Raji (cell line): Measurements from ENCODE around the gene DDX1.

Experiments used
- POLR2A ChIP-seq: IDR thresholded peaks from 2 replicates; pipeline ENCODE4 v1.6.1; 2011; ENCODE audit warnings: low read depth, low read length, control low read depth; ENCODE audit not compliant: insufficient read depth

DDX1 gene

DNA sequence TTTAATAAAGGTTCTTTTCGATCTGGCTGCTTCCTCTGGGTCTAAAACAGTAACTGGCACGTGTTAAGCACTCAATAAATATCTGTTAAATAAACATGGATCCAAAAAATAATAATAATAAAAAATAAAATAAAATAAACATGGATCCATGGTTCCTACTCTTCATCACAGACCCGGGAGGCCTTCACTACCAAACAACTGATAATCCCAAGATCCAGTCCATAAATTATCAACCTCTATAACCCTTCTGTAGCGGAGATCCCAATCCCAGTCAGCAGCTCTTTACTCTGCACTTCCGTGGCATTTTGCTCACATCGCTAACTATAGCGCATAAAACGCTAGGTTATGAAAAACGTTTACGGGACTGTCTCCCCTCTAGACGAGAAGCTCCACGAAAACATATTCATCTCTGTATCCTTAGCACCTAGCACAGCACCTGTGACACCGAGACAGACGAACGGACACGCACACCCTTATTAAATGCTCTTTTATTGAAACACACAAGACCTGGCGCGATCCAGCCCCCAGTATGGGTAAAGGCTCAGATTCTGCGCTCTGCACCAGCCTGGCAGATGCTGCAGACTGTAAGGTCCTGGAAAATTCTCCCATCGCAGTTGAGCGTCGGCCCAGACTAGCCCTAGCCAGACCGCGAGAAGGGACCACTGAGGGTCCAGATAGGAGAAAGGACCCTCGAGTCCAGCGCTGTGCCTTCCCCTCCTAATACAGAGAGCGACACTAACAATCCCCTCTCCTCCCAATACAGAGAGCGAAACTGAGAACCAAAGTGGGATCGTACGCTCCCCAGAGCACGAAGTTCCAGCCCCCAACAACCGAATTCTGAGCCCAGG is 31.3 kb upstream of the DDX1 start:
- TF ChIP-seq POLR2A, result no peak

- TF ChIP-seq POLR2A, result peak; percentile 76
These were observed 30.6 kb upstream of the DDX1 start, which contains the start of gene NBAS for GRCh38 chr2:15560988-15561573. Gene NBAS, minus strand, starts transcription at chr2:15561334. Its CDS starts 30 bp downstream, at chr2:15561304.

DNA sequence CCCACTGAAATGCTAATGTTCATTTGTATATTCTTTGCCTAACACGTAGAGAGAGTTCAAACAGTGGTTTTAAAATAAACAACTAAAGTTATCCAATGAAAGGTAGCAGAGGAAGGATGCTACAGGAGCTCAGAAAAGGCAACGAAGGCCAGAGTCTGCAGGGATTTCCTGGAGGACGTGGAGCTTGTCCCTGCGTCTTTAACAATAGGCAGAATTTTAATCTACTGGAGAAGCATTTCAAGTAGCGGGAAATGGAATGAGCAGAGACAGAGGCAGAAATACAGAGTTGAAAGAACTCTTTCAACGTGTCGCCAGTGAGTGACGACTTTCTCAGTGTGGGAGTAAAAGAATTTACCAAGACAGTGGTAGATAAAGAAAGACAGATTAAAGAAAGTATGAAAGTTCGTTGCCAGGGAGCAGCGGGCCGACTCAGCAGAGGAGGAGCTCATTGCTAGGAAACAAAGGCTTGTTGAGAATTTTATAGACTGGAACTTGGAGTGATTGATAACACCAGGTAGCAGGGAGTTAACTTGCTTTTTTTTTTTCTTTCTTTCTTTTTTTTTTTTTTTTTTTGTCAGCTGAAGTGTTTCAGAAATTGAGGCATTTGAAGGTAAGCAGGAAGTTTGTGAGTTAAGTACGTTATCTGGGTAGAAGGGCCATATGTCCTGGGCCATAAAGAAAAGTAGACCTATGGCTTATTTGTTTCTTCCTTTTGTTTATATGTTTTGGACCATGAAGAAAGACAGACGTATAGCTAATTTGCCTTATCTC is 29.9 kb upstream of the DDX1 start:
- no peak for TF ChIP-seq POLR2A

DNA sequence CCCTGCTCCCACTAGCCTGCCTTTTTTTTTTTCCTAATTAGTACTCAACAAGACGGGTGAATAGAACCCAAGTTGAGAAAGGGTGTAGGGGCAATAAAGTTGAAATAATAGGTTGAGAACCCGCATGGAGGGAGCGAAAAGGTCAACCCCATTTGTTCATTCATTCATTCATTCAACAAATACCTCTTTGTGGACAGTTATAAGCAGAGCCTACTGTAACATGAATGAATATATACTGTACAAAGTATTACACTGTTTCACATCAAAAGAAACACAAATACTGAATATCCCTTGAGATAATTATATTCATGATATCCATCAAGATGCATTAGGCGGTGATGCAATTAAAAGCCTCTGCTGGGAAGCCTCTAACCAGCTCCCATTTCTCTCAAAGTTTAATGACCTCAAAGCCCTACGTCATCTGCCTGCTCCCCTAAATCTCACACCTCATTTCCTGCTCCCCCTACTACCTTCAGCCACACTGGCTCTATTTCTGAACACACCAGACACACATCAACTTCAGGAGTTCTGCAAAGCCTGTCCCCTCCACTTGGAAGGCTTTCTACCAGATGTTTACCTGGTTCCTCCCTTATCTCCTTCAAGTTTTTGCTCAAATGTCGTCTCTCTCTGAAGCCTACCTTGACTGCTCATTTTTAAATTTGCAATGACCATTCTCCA is 29.2 kb upstream of the DDX1 start:
- no peak for TF ChIP-seq POLR2A

- no peak for TF ChIP-seq POLR2A
These were observed 28.2 kb upstream of the DDX1 start for GRCh38 chr2:15563227-15564100.

GRCh38 chr2:15565392-15565791 is 26.3 kb upstream of the DDX1 start:
- TF ChIP-seq POLR2A, result no peak

DNA sequence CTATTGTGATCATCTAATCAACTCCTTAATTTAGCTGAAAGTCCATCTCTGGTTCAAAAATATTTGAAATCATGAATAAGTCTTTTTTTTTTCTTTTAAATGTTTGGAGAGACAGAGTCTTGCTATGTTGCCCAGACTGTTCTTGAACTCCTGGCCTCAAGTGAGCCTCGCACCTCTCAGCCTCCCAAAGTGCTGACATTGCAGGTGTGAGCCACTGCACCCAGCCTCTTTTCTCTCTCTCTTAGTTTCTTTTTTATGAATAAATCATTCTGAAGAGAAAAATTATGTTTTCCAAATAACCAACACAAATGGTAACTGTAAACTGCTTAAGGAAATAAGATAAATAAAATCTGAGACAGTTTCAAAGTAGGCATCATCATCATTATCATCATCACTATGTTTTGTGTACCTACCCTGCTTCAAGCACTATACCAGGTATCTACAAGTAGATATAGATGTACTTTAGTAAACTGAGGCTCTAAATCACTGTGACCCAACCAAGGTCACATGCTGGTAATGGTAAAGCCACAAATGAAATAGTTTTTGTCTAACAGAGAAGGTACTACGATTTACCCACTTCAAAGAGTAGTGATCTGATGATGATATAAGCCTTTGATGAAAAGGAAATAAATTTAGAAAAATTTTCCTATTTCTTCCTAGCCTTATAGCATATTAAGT is 25.5 kb upstream of the DDX1 start:
- TF ChIP-seq POLR2A, result no peak

DNA sequence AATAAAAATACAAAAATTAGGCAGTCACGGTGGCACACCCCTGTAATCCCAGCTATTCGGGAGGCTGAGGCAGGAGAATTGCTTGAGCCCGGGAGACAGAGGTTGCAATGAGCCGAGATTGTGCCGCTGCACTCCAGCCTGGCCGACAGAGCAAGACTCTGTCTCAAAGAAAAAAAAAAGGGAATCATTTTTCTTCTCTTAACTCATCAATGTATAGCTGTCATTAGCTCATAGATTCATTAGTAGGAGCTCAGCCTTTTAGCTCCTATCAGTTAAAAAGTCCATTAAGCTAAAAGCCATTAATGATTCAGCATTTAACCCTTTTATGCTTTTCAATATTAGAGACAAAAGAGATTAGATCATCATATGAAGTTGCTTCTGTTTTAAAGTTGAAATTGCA is 24.8 kb upstream of the DDX1 start:
- no peak for TF ChIP-seq POLR2A

- TF ChIP-seq POLR2A, result no peak
These were observed 22.8 kb upstream of the DDX1 start for GRCh38 chr2:15568874-15569273.

DNA sequence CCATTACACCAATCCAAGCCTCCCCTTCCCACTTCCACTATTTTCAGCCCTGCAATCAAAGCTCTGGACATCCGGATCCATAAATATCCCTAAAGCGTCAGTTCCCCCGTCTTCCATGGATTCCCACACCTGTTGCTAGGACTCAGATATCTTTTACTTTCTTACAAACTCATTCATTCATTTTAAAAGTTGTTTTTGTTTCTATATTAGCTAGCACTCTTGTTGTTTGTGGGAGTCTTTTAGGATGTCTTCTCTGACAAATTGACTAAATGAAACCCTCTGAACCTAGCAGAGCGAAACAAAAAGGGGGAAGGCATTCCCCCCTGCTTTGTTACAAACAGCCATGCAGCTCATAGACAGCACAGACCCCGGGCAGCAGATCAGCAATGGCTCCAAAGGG is 21.6 kb upstream of the DDX1 start:
- no peak for TF ChIP-seq POLR2A

DNA sequence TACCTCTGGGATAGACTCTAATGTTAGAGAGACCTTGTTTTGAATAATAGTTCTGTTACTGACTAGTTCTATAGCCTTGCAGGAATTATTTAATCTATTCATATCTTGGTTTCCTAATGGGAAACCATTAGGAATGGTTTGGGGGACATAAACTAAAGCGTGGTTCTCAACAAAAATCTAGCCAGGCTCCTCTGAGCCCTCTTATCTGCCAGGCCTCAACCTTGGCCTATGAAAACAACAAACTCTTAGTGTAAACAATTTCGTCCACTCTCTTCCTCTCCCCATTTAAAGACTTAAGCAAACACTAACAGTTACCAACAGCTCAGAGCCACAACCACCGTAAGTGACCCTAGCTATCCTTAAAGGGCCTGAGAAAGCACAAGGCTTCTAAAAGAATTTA is 19.9 kb upstream of the DDX1 start:
- TF ChIP-seq POLR2A, result no peak

- no peak for TF ChIP-seq POLR2A
These were observed 14.5 kb upstream of the DDX1 start for GRCh38 chr2:15577071-15577735.

GRCh38 chr2:15579641-15580040 is 12.0 kb upstream of the DDX1 start:
- no peak for TF ChIP-seq POLR2A
